ENCODE measurements around the gene RIMKLA. TPM values are rescaled to one million over a fixed set of nuclear protein-coding genes. Genes with fewer than 3 reads are reported as not detected.

RIMKLA gene, protein sequence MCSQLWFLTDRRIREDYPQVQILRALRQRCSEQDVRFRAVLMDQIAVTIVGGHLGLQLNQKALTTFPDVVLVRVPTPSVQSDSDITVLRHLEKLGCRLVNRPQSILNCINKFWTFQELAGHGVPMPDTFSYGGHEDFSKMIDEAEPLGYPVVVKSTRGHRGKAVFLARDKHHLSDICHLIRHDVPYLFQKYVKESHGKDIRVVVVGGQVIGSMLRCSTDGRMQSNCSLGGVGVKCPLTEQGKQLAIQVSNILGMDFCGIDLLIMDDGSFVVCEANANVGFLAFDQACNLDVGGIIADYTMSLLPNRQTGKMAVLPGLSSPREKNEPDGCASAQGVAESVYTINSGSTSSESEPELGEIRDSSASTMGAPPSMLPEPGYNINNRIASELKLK
- 10 to 100 TPM; 14.3 to 30.9 TPM for total RNA-seq

DNA sequence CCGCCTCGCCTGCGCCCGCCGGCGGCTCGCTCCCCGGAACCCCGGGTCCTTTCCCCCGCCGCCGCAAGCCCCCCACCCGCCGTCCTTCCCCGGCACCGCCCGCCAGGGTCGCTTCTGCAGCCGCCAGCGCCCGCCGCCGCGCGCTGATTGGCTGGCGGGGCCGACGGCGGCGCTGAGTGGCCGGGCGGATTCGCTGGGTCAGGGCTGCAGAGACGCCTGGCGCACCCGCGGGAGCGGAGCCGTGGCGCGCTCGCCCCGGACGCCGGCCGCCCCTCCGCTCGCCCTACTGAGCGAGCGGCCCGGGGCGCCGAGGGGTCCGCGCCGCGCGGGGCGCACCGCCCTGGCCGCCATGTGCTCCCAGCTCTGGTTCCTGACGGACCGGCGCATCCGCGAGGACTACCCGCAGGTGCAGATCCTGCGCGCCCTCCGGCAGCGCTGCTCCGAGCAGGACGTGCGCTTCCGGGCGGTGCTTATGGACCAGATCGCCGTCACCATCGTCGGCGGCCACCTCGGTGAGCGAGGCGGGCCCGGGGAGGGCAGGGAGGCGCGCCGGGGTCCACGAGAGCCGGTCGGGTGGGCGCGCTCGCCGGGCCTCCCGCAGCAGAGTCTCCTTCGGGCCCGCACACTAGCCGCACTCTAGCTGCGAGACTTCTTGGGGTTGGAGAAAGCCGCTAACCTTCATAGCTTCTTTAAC lies at the start of gene RIMKLA:
TSS of gene RIMKLA (plus strand) at position 207 of the 694 bp plus-strand sequence. CDS start at position 350, 143 bp downstream.
- Histone ChIP-seq H3K4me3 (peak within 1 kb of the TSS; percentile 63), H3K27me3 (peaks cover 5% of the 10 kb centered on the region), H3K9ac (ENCODE audit: low read depth in 2 of 2, low read length in 2 of 2) (peak within 1 kb of the TSS; percentile 67 to 70), H3K36me3 (no peaks in the 10 kb centered on the region), H3K27ac (no peak within 1 kb of the TSS), H3K4me1 (no peaks in the 10 kb centered on the region), H3K9me3 (no peaks in the 10 kb centered on the region)
- TF ChIP-seq, protein P1, sequence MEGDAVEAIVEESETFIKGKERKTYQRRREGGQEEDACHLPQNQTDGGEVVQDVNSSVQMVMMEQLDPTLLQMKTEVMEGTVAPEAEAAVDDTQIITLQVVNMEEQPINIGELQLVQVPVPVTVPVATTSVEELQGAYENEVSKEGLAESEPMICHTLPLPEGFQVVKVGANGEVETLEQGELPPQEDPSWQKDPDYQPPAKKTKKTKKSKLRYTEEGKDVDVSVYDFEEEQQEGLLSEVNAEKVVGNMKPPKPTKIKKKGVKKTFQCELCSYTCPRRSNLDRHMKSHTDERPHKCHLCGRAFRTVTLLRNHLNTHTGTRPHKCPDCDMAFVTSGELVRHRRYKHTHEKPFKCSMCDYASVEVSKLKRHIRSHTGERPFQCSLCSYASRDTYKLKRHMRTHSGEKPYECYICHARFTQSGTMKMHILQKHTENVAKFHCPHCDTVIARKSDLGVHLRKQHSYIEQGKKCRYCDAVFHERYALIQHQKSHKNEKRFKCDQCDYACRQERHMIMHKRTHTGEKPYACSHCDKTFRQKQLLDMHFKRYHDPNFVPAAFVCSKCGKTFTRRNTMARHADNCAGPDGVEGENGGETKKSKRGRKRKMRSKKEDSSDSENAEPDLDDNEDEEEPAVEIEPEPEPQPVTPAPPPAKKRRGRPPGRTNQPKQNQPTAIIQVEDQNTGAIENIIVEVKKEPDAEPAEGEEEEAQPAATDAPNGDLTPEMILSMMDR (IDR thresholded peaks at IDR 0.05): no peak
- DNase-seq: peak; percentile 61
- intact Hi-C loops (cut with DNase I): no loop called here

DNA sequence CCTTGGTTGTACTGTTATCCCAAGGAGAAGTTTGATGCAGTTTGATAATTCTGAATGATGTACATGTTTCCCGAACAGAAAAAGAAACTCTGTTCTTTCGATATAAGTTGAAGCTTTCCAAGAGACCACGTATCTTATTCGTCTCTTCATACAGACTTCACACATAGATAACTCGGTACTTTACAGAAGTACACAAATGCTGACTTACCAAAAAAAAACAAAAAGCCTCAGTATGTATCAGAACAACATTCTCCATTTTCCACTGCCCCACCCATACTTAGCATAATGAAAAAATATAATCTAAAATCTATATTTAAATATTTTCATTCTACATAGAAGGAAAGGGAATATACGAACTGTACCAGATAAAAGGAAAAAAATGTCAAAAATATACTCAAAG lies 47.7 kb upstream of the RIMKLA start:
- TF ChIP-seq, protein P1 (IDR thresholded peaks at IDR 0.05): no peak
- DNase-seq: no peak
- H3K9me3 ChIP-seq: no peaks in the 10 kb centered on the region
- H3K27me3 ChIP-seq: no peaks in the 10 kb centered on the region
- no peak overlapping the region for H3K4me3 ChIP-seq
- no peak overlapping the region for H3K9ac ChIP-seq (ENCODE audit: low read depth in 2 of 2, low read length in 2 of 2)
- no peak overlapping the region for H3K27ac ChIP-seq
- intact Hi-C loops (cut with DNase I): loop anchor here (10.0 kb wide), 1 partner anchor 148 kb away; no protein-coding TSS in a partner anchor
- H3K36me3 ChIP-seq: no peaks in the 10 kb centered on the region
- H3K4me1 ChIP-seq: peaks cover 8% of the 10 kb centered on the region

DNA sequence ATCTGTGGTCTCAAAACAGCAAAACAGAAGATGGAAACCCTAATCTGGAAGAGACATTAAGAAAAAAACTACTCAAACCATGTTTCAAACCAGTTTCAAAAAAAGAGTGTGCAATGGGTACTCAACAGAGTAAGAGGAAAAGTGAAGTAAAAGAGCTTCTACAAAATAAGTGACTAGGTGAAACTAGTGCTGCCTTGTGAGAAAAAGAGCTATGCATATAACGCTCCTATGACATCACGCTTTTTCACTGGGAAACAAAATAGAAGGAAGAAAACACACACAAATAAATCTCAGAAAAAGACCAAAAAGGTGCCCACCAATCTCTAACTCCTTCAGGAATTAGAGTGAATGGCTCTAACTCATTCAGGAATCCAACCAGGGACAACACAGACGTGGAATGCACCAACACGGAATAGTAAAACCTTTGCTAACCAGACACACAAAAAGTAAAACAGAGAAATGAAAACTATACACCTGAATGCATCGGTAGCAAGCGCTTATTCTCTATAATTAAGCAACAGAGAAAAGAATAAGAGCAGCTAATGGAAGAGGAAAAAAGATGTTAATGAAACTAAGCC lies 46.8 kb upstream of the RIMKLA start:
- peak overlapping the region in 1 of 2 donors; percentile 86 for H3K9ac ChIP-seq (ENCODE audit: low read depth in 2 of 2, low read length in 2 of 2)
- peak overlapping the region; percentile 91 for H3K4me3 ChIP-seq
- no peaks in the 10 kb centered on the region for H3K36me3 ChIP-seq
- peaks cover 8% of the 10 kb centered on the region for H3K4me1 ChIP-seq
- no peaks in the 10 kb centered on the region for H3K9me3 ChIP-seq
- no peak for DNase-seq
- peak overlapping the region; percentile 93 for H3K27ac ChIP-seq
- intact Hi-C loops (cut with DNase I): loop anchor here (10.0 kb wide), 1 partner anchor 149 kb away; no protein-coding TSS in a partner anchor
- TF ChIP-seq, protein P1 (IDR thresholded peaks at IDR 0.05): no peak
- H3K27me3 ChIP-seq: no peaks in the 10 kb centered on the region

DNA sequence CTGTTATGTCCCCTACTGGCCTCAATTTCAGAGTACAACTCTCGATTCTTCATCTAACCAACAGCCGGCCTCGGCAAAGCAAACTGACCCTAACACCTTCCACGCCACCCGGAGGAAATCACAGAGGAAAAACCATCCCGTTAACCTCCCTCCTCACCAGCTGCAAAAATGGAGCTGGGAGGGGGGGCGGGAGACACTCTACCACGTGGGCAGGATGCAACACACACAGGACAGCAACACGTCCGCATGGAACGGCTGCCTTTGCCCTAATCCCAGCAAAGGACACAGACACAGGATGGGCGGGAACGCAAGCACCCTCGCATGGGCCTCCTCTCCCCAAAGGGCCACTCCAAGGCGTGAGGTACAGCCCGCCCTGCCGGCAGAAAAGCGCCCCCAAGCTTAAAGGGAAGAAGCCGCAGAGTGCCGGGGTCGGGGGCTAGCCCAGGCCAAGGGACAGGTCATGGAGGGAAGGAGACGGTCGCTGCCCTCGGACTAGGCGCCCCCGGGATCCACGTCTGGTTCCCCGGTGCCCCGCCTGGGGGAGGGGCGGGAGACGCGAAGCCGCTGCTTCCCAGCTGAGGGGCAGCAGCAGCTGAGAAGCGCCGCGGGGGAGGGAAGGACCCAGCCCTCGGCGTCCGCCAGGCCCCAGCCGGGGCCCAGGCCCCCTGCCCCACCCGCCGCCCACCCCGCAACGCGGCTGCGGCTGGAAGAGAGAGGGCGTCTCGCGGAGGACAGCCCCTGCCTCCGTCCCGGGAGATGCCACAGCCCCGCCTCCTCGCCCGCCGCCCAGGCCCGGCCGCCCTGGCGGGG lies 46.1 kb upstream of the RIMKLA start:
- H3K27me3 ChIP-seq: no peaks in the 10 kb centered on the region
- H3K4me3 ChIP-seq: peak overlapping the region; percentile 91
- peak; percentile 63 for DNase-seq
- peaks cover 8% of the 10 kb centered on the region for H3K4me1 ChIP-seq
- H3K36me3 ChIP-seq: no peaks in the 10 kb centered on the region
- intact Hi-C loops (cut with DNase I): loop anchor here (10.0 kb wide), 1 partner anchor 150 kb away; no protein-coding TSS in a partner anchor
- H3K27ac ChIP-seq: peak overlapping the region; percentile 93
- peak overlapping the region; percentile 86 to 95 for H3K9ac ChIP-seq (ENCODE audit: low read depth in 2 of 2, low read length in 2 of 2)
- TF ChIP-seq, protein P1 (IDR thresholded peaks at IDR 0.05): no peak
- no peaks in the 10 kb centered on the region for H3K9me3 ChIP-seq
